ENCODE measurements around the gene PITPNM1. TPM values are rescaled to one million over a fixed set of nuclear protein-coding genes. Genes with fewer than 3 reads are reported as not detected.

PITPNM1 gene
- total RNA-seq, 1 donor from 2014 or later: 4.8 TPM

- peak; percentile 74 for DNase-seq
These were observed 41.3 kb downstream of the PITPNM1 start for GRCh38 chr11:67463680-67464410.

GRCh38 chr11:67463186-67463585 is 42.0 kb downstream of the PITPNM1 start:
- no peak for DNase-seq

- DNase-seq: no peak
These were observed 46.9 kb downstream of the PITPNM1 start for GRCh38 chr11:67458266-67458665.

GRCh38 chr11:67457453-67457852 is 47.7 kb downstream of the PITPNM1 start:
- no peak for DNase-seq

GRCh38 chr11:67456068-67456705 is 49.0 kb downstream of the PITPNM1 start:
- no peak for DNase-seq

- DNase-seq: no peak
These were observed 50.1 kb downstream of the PITPNM1 start, which contains the start of gene CABP4 for GRCh38 chr11:67455054-67455453. Gene CABP4 (plus strand): TSS chr11:67455354. CDS start chr11:67455424, 70 bp downstream.

GRCh38 chr11:67453816-67454732 is 51.1 kb downstream of the PITPNM1 start:
- DNase-seq: no peak

GRCh38 chr11:67452141-67452952 is 52.8 kb downstream of the PITPNM1 start, which contains the start of gene GPR152:
Gene GPR152 (minus strand): TSS chr11:67452729. CDS start chr11:67452724, 5 bp downstream.
- DNase-seq: peak; percentile 59

GRCh38 chr11:67451658-67451976 is 53.5 kb downstream of the PITPNM1 start:
- DNase-seq: no peak

GRCh38 chr11:67450796-67451657 is 54.1 kb downstream of the PITPNM1 start:
- DNase-seq: no peak

- no peak for DNase-seq
These were observed 55.9 kb downstream of the PITPNM1 start for GRCh38 chr11:67449116-67449844.

GRCh38 chr11:67448220-67448609 is 56.9 kb downstream of the PITPNM1 start:
- no peak for DNase-seq

GRCh38 chr11:67445515-67445914 is 59.6 kb downstream of the PITPNM1 start:
- no peak for DNase-seq

GRCh38 chr11:67442504-67443404 is 62.4 kb downstream of the PITPNM1 start:
- peak; percentile 34 for DNase-seq

Other genes starting within 250 kb of the PITPNM1 start
- 40.0 and 56.8 TPM in 2 replicates for gene GRK2, start 238.9 kb downstream of the PITPNM1 start, total RNA-seq
- 29.1 and 32.3 TPM in 2 replicates for gene ANKRD13D, start 216.1 kb downstream of the PITPNM1 start, total RNA-seq
- 15.6 and 19.7 TPM in 2 replicates for gene SSH3, start 201.8 kb downstream of the PITPNM1 start, total RNA-seq
- gene POLD4, start 151.8 kb downstream of the PITPNM1 start, total RNA-seq: 41.8 and 54.1 TPM in 2 replicates
- 2.0 and 3.0 TPM in 2 replicates for gene CLCF1, start 131.8 kb downstream of the PITPNM1 start, total RNA-seq
- gene RAD9A, start 113.4 kb downstream of the PITPNM1 start, total RNA-seq: 5.2 and 5.6 TPM in 2 replicates
- 297 and 318 TPM in 2 replicates for gene PPP1CA, start 103.5 kb downstream of the PITPNM1 start, total RNA-seq
- 0.34 and 0.42 TPM in 2 replicates for gene TBC1D10C, start 101.3 kb downstream of the PITPNM1 start, total RNA-seq
- gene CARNS1, start 89.7 kb downstream of the PITPNM1 start, total RNA-seq: 0.17 and 0.23 TPM in 2 replicates
- 34.9 and 44.9 TPM in 2 replicates for gene RPS6KB2, start 76.9 kb downstream of the PITPNM1 start, total RNA-seq
- gene PTPRCAP, start 67.7 kb downstream of the PITPNM1 start, total RNA-seq: 1.0 and 2.2 TPM in 2 replicates
- 213 and 279 TPM in 2 replicates for gene CORO1B, start 61.9 kb downstream of the PITPNM1 start, total RNA-seq
- gene GPR152, start 52.6 kb downstream of the PITPNM1 start, total RNA-seq: under 0.01 TPM in 1 of 2 replicates, not detected in the other
- 1.0 and 4.9 TPM in 2 replicates for gene CABP4, start 50.0 kb downstream of the PITPNM1 start, total RNA-seq
- gene TMEM134, start 36.1 kb downstream of the PITPNM1 start, total RNA-seq: 30.6 and 40.9 TPM in 2 replicates
- gene AIP, start 22.3 kb downstream of the PITPNM1 start, total RNA-seq: 81.0 and 124 TPM in 2 replicates
- 25.2 and 42.2 TPM in 2 replicates for gene CDK2AP2, start 2.8 kb upstream of the PITPNM1 start, total RNA-seq
- not detected in 2 replicates for gene CABP2, start 18.1 kb upstream of the PITPNM1 start, total RNA-seq
- gene GSTP1, start 78.4 kb upstream of the PITPNM1 start, total RNA-seq: 833 and 1,138 TPM in 2 replicates
- 166 and 175 TPM in 2 replicates for gene NDUFV1, start 101.6 kb upstream of the PITPNM1 start, total RNA-seq
- gene NUDT8, start 124.6 kb upstream of the PITPNM1 start, total RNA-seq: 10.7 and 13.0 TPM in 2 replicates
- not detected in 2 replicates for gene TBX10, start 134.4 kb upstream of the PITPNM1 start, total RNA-seq
- not detected in 2 replicates for gene ACY3, start 145.4 kb upstream of the PITPNM1 start, total RNA-seq
- not detected in 2 replicates for gene ALDH3B2, start 169.3 kb upstream of the PITPNM1 start, total RNA-seq